BE2C (cell line): ENCODE measurements around the gene RNASEH2A.

Experiments used
- DNase-seq: peaks from one replicate; pipeline ENCODE4 v3.0.0-alpha.2; 2020
- H3K27me3 ChIP-seq: fragments of 250-450 bp; sonication (Bioruptor Pico); 2 replicates; pipeline ENCODE4 v1.5.1; 2020; ENCODE audit warnings: mild to moderate bottlenecking
- H3K36me3 ChIP-seq: fragments of 250-450 bp; sonication (Bioruptor Pico); 2 replicates; pipeline ENCODE4 v1.5.1; 2020; ENCODE audit warnings: mild to moderate bottlenecking
- H3K4me1 ChIP-seq: fragments of 250-450 bp; sonication (Bioruptor Pico); 2 replicates; pipeline ENCODE4 v1.5.1; 2020
- H3K4me3 ChIP-seq: 2 replicates; pipeline ENCODE4 v1.5.1; 2011; ENCODE audit warnings: low read depth, low read length
- H3K9me3 ChIP-seq: fragments of 250-450 bp; sonication (Bioruptor Pico); 2 replicates; pipeline ENCODE4 v1.5.1; 2020
- CTCF ChIP-seq: IDR thresholded peaks from 2 replicates; pipeline ENCODE4 v1.5.1; 2012; ENCODE audit warnings: mild to moderate bottlenecking, low read depth, low read length

Gene RNASEH2A

GRCh38 chr19:12834566-12834943, 28.2 kb downstream of the RNASEH2A start, which contains the start of gene RTBDN:
Gene RTBDN (minus strand): TSS chr19:12834579. CDS start chr19:12829979, 4,600 bp downstream.
- TF ChIP-seq CTCF: no peak
- H3K4me1 ChIP-seq: peaks cover 8% of the 10 kb centered on the region
- peak within 1 kb of the TSS; percentile 67 for H3K4me3 ChIP-seq
- H3K27me3 ChIP-seq: no peaks in the 10 kb centered on the region
- no peak for DNase-seq
- H3K36me3 ChIP-seq: no peaks in the 10 kb centered on the region
- no peaks in the 10 kb centered on the region for H3K9me3 ChIP-seq

GRCh38 chr19:12834976-12835757, 28.8 kb downstream of the RNASEH2A start:
- Histone ChIP-seq H3K9me3 (no peaks in the 10 kb centered on the region), H3K27me3 (no peaks in the 10 kb centered on the region), H3K4me1 (peaks cover 11% of the 10 kb centered on the region), H3K36me3 (no peaks in the 10 kb centered on the region), H3K4me3 (peak overlapping the region; percentile 39)
- TF ChIP-seq CTCF: no peak
- peak; percentile 72 for DNase-seq

GRCh38 chr19:12836529-12836863, 30.1 kb downstream of the RNASEH2A start:
- no peaks in the 10 kb centered on the region for H3K27me3 ChIP-seq
- no peak overlapping the region for H3K4me3 ChIP-seq
- H3K4me1 ChIP-seq: peaks cover 14% of the 10 kb centered on the region
- H3K9me3 ChIP-seq: no peaks in the 10 kb centered on the region
- no peak for TF ChIP-seq CTCF
- no peaks in the 10 kb centered on the region for H3K36me3 ChIP-seq
- no peak for DNase-seq

GRCh38 chr19:12837225-12837624, 30.8 kb downstream of the RNASEH2A start:
- H3K4me1 ChIP-seq: peaks cover 19% of the 10 kb centered on the region
- no peaks in the 10 kb centered on the region for H3K27me3 ChIP-seq
- no peak for TF ChIP-seq CTCF
- H3K9me3 ChIP-seq: no peaks in the 10 kb centered on the region
- DNase-seq: no peak
- no peak overlapping the region for H3K4me3 ChIP-seq
- no peaks in the 10 kb centered on the region for H3K36me3 ChIP-seq

GRCh38 chr19:12838182-12838885, 31.9 kb downstream of the RNASEH2A start, which contains the start of gene MAST1:
Gene MAST1 (plus strand): TSS chr19:12838515. CDS start chr19:12838573, 58 bp downstream.
- DNase-seq: peak; percentile 85
- peak within 1 kb of the TSS; percentile 79 for H3K4me3 ChIP-seq
- peak; percentile 28 for TF ChIP-seq CTCF
- no peaks in the 10 kb centered on the region for H3K27me3 ChIP-seq
- peaks cover 16% of the 10 kb centered on the region for H3K4me1 ChIP-seq
- no peaks in the 10 kb centered on the region for H3K9me3 ChIP-seq
- H3K36me3 ChIP-seq: peaks cover 5% of the 10 kb centered on the region; the same call in 1 of the 2 replicates
